GM21360 (cell line): ENCODE results near the gene PTBP2.

Source experiments
- ATAC-seq: cut with Tn5 transposase; IDR thresholded peaks from one replicate; pipeline ENCODE4 v1.9.1; 2021; ENCODE audit warnings: mild to moderate bottlenecking, moderate library complexity; ENCODE audit not compliant: unreplicated experiment

PTBP2 gene, protein sequence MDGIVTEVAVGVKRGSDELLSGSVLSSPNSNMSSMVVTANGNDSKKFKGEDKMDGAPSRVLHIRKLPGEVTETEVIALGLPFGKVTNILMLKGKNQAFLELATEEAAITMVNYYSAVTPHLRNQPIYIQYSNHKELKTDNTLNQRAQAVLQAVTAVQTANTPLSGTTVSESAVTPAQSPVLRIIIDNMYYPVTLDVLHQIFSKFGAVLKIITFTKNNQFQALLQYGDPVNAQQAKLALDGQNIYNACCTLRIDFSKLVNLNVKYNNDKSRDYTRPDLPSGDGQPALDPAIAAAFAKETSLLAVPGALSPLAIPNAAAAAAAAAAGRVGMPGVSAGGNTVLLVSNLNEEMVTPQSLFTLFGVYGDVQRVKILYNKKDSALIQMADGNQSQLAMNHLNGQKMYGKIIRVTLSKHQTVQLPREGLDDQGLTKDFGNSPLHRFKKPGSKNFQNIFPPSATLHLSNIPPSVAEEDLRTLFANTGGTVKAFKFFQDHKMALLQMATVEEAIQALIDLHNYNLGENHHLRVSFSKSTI

DNA sequence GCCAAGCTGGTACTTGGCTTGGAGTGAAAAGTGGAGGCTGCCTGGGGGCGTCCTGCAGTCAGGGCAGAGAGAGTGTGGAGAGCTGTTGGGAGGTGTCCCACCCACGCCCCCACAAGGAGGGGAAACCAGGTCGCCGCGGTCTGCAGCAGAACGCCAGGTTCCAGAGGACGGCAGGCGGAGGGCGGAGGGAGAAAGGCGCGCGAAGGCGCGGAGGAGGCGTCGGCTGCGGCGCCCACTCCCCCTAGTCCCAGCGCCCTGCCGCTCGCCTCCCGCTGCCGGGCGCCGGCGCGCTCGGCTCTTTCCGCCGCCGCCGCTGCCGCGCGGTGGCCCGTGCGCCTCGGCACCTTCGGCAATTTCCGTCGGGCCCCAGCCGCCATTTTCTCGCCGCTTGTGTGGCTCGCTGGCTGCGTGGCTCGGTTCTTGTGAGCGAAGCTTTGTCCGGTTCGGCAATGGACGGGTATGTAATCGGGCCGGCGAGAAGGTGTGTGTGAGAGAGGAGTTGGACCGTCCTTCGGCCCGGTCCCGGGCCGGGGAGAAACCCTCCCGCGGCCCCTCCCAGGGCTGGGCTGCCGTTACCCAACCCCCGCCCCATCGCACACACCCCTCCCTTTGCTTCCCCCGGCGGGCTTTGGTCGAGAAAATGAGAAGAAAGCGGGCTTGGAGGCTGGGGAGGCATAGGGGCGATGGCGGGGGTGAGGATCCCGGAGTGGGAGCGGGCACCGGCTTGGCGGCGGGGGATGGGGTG is at the start of gene PTBP2:
Gene PTBP2, plus strand, starts transcription at position 369 of the 745 bp plus-strand sequence. Its CDS starts 81 bp downstream, at position 450.
- ATAC-seq, result peak; percentile 93

DNA sequence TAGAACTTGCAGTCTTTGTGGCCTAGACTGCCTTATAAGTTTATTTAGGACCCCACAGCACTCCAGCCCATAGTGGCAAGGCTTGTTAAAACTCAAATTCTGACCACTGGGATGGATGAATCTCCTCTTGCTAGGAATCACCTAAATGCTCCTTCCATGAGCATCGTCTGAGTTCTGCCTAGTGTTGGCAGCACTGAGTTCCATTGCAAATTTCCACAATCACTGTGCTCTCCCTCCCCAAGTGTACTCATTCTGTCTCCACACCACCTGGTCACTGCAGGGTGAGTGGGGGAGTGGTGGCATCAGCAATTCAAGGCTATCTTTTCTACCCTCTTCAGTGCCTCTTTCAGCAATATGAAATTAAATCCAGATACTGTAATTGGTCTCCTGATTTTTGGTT is 46.7 kb upstream of the PTBP2 start:
- no peak for ATAC-seq

DNA sequence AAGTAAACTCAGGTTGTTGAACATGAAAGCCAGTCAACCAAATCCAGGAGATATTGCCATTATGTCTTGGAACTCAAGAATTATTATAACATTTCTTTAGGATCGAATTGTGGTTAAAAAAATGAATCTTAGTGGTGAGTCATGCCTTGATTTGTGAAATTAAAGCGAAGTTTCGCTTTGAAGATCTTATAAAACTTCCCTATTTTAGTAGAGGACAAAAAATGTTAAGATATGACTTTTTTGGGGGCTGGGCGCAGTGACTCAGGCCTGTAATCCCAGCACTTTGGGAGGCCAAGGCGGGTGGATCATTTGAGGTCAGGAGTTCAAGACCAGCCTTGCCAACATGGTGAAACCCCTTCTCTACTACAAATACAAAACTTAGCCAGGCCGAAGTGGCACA is 39.5 kb upstream of the PTBP2 start:
- ATAC-seq, result no peak

DNA sequence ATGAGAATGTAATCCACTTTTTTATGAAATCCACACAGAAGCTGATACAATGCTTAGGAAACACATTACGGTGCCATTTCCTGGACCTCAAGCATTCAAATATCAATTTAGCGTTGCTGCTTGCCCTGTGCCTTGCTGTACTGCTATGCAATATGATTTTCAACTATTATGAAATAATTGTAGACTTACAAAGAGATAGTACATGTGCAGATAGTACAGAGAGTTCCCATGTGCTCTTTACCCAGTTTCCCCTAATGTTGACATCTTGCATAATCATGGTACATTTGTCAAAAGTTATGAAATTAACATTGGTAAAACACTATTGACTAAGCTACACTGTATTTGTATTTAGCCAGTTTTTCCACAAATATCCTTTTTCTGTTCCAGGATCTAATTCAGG is 37.7 kb upstream of the PTBP2 start:
- ATAC-seq, result no peak

DNA sequence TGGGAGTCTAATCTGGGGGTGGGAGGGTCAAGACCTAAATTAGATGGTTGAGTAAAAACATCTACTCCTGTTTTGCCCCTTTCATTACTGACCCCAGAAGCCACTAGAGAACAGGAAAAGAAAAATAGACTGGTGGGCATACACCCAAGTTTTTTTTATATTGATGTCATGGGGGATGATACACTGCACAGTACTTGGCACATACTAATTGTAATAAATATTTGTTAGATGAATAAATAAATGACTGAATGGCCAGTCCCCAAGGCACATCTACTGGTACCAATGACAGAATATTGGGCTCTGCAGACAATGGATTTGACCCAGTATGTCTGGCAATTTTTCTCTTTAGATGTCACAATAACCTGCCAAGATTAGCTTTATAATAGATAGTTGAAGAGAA is 36.8 kb upstream of the PTBP2 start:
- ATAC-seq, result no peak

DNA sequence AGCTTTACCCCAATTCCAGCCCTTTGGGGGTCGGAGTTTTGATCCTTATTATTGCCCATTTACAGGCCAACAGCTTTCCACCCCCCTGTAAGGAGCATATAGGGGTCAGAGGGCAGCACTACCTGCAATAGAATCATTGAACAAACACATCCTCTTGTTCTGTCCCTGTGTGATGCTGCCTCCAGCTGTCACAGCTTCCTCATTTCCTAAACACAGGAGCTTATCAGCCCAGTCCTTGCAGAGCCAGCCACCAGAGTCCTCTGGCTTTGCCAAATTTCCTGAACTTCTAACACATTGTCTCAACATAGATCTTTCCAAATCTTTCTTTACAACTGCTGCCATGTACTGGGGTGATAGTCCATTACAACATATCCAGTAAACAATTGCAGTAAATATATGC is 32.8 kb upstream of the PTBP2 start:
- no peak for ATAC-seq

DNA sequence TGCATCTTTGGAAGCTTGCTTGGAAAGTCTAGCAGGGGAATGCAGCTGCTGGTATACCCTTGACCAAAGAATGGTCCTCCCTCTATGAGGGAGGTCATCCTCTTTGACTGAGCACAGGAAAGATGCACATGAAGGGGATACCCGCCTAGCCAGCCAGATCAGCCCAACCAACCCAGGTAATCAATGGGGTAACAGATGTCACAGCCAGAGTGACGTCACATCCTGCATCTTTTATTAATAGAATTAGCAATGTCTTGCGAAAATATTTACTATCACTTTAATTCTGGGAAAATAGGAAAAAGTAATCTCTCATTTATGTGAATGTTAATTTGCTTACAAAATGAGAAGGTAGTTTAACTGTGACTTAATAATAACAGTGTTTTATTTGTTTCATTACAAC is 25.6 kb upstream of the PTBP2 start:
- no peak for ATAC-seq

DNA sequence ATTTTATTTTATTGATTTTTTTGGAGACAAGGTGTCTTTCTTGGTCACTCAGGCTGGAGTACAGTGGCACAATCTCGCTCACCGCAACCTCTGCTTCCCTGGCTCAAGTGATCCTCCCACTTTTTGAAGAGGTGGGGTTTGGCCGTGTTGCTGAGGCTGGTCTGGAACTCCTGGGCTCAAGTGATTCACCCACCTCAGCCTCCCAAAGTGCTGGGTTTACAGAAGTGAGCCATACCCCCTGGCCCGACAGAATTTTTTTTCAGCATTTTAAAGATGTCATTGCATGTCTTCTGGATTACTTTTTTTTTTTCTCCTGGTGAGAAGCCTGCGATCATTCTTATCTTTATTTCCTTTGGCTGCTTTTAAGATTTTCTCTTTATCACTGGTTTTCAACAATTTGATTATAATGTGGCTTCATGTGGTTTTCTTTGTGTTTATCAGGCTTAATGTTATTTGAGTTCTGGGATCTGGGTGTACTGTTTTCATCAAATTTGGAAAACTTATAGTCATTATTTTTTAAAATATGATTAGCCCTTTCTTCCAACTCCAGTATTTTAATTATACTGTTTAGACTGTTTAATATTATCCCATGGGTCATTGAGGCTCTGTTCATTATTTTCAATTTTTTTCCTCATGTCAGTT is 23.1 kb upstream of the PTBP2 start:
- ATAC-seq, result no peak

DNA sequence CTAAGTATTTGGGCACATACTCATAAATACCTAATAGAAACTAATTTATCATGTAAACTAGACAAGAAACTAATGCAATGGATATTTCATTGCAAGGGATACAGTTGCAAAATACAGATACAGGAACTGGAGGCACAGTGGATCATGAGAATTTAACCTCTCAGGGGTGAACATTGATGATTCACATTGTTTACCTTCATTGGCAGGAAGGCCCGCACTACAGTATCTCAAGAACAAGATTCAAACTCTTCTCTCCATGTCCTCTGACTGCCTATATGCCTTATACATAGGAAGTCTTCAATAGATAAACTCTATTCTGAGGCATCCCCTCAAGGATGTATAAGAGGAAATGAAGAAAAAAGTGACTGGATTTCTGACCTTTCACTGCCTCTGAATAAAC is 18.4 kb upstream of the PTBP2 start:
- no peak for ATAC-seq

DNA sequence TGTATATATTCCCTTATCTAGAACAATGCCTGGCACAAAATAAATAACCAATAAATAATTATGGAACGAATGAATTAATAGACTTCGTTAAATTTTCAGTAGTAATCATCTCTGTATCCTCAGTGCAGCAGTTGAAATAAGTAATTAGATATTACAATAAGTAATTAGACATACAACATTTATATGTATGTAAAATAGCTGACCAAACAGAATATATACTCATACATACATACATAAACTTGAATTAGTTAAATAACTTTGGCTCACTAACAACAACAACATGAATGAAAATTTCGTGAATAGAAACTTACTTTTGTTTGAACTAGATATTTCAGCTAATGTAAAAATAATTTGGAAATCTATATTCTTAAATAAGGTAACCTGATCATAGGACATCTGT is 14.6 kb upstream of the PTBP2 start:
- ATAC-seq, result no peak

DNA sequence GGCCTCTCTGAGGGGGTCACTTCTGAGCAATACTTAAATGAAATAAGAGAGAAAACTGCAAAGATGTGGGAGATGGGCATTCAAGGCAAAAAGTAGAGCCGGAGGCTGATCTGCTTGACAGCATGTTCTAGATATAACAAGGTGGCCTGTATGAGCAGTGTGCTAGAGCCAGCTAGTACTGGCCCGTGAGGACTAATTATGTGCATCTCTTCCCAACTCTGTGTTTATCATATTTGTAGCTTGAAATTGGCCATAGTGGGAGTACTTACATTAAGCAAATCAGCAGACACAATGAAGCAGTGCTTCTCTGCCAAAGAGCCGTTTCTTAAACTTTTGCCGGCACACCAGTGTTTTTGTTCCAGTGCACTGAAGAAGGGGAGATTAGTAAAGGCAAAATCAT is 13.1 kb upstream of the PTBP2 start:
- no peak for ATAC-seq

DNA sequence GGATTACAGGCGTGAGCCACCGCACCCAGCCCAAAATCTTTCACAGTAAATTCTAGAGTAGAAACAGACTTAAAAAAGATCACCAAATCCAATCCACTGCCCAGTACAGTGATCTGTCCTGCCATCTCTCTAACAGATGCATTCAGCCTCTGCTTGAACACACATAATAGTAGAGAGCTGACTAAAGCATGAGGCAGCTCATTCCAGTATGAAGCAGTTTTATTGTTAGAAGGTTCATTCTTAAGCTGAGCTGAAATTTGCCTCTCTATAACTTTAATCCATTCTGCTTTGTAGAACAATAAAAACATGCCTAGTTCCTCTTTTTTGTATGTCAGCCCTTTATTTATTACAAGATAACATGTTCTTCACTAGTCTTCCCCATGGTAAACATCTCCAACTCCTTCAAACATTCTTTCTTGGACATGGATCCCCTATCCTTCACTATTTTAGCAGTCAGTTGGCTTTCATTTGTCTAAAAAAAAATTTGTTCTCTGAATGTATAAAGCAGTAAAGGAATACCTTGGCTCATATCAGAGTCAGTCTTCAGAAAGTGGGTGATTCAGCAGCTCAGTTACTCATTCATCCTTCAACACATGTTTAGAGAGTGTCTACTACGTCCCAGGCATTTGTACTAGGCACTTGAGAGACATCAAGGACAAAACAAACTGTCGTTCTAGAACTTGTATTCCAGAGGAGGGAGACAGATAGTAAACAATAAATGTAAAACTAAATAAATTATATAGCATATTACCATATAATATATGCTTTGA is 10.7 kb upstream of the PTBP2 start:
- no peak for ATAC-seq

DNA sequence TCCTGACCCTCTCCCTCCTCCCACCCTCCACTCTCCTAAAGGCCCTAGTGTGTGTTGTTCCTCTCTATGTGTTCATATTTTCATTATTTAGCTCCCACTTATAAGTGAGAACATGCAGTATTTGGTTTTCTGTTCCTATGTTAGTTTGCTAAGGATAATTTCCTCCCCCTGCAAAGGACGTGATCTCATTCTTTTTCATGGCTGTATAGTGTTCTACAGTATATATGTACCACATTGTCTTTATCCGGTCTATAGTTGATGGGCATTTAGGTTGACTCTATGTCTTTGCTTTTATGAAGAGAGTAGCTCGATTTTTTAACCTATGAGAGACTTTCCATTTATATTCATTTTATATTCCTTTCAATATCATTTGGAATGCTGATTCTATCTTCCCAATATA is 7.9 kb upstream of the PTBP2 start:
- ATAC-seq, result no peak

DNA sequence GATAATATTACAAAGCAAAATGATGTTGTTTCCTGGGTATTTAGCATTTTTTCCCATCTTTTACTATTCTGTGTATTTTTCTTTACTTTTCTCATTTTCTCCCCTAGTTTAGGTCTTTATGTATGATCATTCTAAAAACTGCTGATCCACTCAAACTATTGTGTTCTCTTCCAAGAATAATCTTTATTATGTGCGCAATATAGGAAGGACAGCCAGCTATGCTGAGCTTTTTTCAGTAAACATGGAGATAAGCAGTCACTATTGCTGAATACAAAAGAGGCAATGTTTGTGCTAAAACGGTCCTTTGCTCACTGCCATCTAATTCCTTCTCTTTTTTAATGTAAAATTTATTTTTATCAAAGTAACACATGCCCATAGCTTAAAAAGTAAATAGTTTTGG is 6.7 kb upstream of the PTBP2 start:
- no peak for ATAC-seq

DNA sequence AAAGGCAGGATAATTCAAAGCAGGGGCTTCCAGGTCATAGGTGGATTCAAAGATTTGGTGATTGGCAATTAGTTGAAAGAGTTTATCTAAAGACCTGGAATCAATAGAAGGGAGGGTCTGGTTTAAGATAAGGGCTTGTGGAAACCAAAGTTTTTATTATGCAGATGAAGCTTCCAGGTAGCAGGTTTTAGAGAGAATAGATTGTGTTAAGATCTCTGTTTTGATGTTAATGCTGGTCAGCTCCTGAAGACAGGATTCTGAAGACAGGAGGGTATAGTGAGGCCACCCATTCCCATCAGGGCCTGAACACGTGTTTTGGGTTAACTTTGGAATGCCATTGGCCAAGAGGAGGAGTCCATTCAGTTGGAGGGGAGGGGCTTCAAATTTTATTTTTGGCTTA is 6.1 kb upstream of the PTBP2 start:
- no peak for ATAC-seq

DNA sequence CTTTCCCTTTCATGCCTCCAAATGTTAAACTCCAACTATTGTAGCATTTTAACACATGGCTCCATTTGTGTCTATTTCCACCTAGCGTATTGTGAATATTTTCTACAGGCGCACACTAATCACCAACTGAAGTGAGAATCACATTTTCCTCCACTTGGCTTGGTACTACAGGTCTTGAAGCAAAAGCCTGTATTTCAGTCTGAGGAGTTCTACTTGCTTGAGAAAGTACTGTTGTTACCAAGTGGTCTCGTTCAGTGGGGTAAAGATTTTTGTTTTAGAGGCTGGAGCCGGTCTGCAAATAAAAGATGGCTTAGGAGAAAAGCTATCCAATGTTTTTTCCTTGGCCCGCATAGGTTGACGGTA is 550 bp upstream of the PTBP2 start:
- peak; percentile 5 for ATAC-seq

DNA sequence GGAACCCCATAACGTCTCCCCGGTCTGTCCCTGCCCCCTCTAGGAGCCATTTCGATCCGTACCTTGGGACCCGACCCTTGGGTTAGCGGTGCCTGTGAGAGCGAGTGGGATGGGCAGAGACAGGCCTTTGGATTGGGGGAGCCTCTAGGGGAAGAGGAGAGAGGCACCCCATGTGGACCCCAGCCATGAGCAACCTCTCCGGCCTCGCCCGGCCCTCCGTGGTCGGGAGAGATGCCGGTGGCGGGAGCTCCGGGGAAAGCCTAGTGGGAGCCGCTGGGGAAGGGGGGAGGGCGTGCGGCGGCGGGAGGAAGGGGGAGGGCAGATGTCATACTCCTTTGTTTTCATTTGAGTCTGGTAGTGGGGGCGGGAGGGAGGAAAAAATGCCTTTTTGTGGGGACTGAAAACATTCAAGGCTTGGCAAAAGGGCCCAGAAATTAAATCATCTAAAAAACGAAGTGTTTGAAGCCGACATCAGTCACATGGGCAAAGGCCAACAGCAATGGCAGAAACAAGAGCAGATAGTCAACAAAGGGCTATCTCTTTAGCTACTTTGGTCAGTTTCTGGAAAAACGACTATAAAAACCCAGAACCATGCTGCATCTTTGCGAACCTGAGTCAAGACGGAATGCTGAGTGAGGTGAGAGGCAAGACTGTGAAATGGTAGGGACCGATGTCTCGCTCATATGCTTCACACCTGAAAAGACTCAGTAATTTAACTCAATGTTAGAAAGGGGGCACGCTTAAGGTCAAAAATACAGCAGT is 758 bp downstream of the PTBP2 start:
- peak; percentile 45 for ATAC-seq

DNA sequence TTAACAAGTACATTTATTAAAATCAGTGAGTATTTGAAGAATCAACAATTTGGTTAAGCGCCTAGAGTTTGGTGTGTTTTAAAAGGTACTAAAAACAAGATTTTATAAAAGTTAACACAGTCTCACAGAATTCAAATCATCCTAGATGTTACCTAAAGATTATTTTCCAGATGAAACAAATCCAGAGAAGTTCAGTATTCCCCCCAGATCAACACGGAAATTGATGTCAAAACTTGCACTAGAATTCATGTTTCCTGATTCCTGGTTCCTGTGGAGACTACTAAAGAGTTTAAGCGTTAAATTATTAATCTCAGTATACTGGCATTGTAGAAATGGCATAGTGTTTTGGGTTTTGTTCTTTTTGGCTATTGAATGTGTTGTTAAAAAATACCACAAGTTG is 1.4 kb downstream of the PTBP2 start:
- ATAC-seq, result no peak

DNA sequence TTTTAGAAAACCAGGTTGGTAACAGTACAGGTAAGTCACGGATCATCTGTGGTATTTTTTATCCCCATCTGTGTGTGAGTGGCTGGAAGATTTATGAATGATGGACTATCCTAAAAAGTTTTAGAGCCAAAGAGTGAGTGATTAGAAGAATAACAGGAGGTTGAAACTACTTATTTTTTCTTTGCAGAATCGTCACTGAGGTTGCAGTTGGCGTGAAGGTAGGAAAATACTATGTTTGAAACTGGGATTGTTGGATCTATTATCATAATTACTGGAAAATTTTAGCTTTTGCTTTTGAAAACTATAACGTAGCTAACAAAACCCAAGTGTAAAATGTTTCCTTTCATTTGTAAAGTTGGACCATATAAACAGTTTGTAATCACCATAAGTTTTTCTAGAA is 1.8 kb downstream of the PTBP2 start:
- no peak for ATAC-seq

DNA sequence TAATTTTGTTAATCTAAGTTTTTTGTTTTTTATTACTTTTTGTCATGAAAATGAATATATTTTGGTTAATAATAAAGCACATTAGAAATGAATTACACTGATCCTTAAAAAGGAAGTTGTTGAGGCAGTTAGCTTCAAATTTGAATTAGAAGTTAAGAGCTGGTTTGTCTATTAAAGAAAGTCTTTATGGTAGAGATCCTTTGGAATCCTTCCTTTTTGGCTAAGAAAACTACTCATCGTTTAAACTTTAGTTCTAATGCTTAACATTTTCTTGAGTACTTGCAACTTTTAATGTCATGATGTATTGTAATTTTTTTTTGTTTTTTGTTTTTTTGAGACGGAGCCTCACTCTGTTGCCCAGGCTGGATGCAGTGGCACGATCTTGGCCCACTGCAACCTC is 2.4 kb downstream of the PTBP2 start:
- no peak for ATAC-seq
